KBM-7 (cell line): ENCODE results near the gene C12orf56.

Source experiments
- DNase-seq: peaks from one replicate; pipeline ENCODE4 v3.0.0-alpha.2; 2015
- in situ Hi-C: fragments of 300-500 bp; cut with MboI; formaldehyde crosslinking; loops from 2 replicates; pipeline ENCODE4 v1.14.3; 2020; ENCODE audit warnings: low sequenced_read_pairs, low pct_unique_long_range_greater_than_20kb, mixed read lengths

The C12orf56 gene

DNA sequence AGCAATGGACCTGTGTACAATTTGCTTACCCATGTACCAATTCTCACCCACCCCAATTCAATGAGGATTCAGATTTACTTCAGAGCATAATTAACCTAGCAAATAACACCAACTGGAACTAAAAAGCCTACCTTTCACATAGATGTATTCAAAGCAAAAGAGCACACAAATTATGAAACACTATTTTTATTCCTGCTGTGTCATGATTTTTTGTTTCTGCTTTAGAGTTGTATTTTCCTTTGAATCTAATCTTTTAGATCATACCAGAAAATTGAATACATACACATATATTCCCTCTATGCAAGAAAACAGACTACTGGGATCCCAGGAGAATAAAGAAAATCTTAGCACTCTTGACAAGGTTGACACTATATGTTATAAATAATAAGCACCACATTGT, 174.3 kb downstream of the C12orf56 start:
- no peak for DNase-seq
- in situ Hi-C loops = no loop called here
